HAP-1 (cell line): ENCODE measurements around the gene CSF2.
"Not testable (repeated sequence)": the region's sequence is repeated elsewhere in the genome, so short reads cannot be mapped to it uniquely, and the experiment has no call there.

ENCODE experiments used
- DNase-seq, 2 experiments: peaks; one replicate each; pipeline ENCODE4 v3.0.0-alpha.2; 2016 to 2020; ENCODE audit warnings: low spot score in 2 of 2
- H3K27me3 ChIP-seq: fragments of 250-450 bp; sonication (Bioruptor Pico); 2 replicates; pipeline ENCODE4 v1.5.1; 2020; ENCODE audit warnings: low read depth, mild to moderate bottlenecking, moderate library complexity
- H3K36me3 ChIP-seq: fragments of 250-450 bp; sonication (Bioruptor Pico); replicated peaks from 2 replicates; pipeline ENCODE4 v1.5.1; 2020; ENCODE audit warnings: mild to moderate bottlenecking
- H3K4me1 ChIP-seq: fragments of 250-450 bp; sonication (Bioruptor Pico); 2 replicates; pipeline ENCODE4 v1.5.1; 2020; ENCODE audit warnings: mild to moderate bottlenecking
- H3K4me3 ChIP-seq: fragments of 250-450 bp; sonication (Bioruptor Pico); 2 replicates; pipeline ENCODE4 v1.5.1; 2020; ENCODE audit warnings: mild to moderate bottlenecking, moderate library complexity
- H3K9me3 ChIP-seq: fragments of 250-450 bp; sonication (Bioruptor Pico); 2 replicates; pipeline ENCODE4 v1.5.1; 2020; ENCODE audit warnings: mild to moderate bottlenecking, moderate library complexity
- in situ Hi-C: fragments of 300-500 bp; cut with MboI; formaldehyde crosslinking; loops from 3 replicates; pipeline ENCODE4 v1.14.3; 2020; ENCODE audit warnings: low sequenced_read_pairs, inconsistent platforms, mixed read lengths

The CSF2 gene

DNA sequence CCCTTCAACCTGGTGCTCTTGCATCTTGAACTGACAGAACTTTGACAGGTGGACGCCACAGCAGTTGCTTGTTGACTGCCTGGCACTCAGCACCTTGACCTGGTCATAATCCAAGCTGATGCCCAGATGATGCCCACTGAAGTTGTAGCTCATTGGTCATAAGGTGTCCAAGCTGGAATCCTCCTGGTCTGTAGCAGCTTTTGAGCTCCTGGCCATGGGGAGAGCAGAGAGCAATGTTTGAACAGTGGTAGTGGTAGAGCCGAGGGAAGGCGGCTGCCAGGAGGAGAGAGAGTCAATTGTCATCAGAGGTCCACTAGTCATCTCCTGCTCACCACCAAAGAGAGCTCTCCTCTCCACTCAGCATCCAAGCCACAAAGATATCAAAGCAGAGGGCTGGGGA is 23.3 kb downstream of the CSF2 start:
- no peak overlapping the region for H3K4me3 ChIP-seq
- no peaks in the 10 kb centered on the region for H3K9me3 ChIP-seq
- H3K36me3 ChIP-seq = no peaks in the 10 kb centered on the region
- H3K27me3 ChIP-seq = no peaks in the 10 kb centered on the region
- in situ Hi-C loops = no loop called here
- DNase-seq = no peak
- no peaks in the 10 kb centered on the region for H3K4me1 ChIP-seq

DNA sequence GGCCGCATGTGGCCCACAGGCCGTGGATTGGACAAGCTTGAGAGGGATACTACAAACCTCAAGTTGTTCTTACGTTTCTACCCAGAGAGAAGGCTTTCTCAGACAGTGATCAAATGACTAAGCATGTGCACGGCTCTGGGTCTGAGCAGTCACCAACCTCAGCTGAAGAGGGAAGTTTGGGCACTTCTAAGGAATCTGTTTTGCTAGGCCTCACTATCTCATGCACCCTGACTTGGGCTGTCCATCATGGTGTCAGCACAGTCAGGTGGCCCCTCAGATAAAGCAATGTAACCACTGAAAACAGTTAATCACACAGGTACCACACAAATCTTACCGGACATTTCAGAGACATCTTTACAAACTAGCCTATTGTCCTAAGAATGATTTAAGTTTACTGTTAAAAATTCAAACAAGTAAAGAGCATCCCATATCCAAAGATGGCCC is 24.6 kb downstream of the CSF2 start:
- H3K9me3 ChIP-seq = no peaks in the 10 kb centered on the region
- no peaks in the 10 kb centered on the region for H3K36me3 ChIP-seq
- no peak overlapping the region for H3K4me3 ChIP-seq
- H3K27me3 ChIP-seq = no peaks in the 10 kb centered on the region
- in situ Hi-C loops = no loop called here
- H3K4me1 ChIP-seq = no peaks in the 10 kb centered on the region
- DNase-seq = no peak

DNA sequence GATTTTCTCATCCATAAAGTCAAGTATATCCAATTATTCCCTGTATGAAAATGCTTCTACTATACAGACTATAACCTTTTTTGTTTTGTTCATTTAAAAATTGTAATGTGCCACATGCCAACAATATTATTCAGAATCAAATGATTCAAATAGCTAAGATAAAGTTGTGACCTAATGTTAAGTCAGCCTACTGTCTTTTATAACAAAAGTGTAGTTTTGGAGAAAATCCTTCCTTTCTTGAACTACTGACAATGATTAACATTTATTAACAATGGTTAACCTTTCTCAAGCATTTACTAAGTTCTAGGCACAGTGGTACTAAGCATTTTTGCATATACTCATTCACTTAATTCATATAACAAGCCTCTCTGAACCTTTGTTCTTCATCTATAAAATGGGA is 25.0 kb downstream of the CSF2 start:
- Histone ChIP-seq H3K36me3 (no peaks in the 10 kb centered on the region), H3K27me3 (no peaks in the 10 kb centered on the region), H3K9me3 (no peaks in the 10 kb centered on the region), H3K4me3 (no peak overlapping the region), H3K4me1 (no peaks in the 10 kb centered on the region)
- in situ Hi-C loops = no loop called here
- DNase-seq = no peak

DNA sequence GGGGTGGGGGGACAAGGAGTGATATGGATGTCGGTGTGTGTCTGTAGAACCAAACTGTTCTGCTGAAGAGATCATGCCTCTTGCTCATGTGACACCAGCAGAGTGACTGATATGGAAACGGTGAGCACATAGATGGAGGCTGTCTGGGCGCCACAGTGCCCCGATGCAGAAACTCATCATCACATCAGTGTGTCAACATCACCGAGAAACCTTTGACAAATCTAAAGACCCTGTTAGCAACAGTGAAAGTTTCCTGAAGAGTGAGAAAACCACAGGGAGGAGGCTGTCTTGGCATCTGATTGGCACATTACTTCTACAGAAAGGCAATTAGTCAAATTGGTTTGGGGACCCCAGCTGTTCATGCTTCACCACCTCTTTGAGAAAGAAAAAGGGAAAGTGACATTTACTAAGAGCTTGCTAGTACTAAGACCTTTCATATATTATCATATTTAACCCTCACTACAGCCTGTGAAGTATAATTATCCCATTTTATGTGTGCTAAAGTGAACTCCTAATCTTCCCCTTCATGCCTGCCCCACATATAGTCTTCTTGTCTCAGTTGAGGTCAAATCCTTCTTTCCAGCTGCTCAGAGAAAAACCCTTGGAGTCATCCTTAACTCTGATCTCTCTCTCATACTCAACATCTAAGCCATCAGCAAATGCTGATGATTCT is 25.6 kb downstream of the CSF2 start:
- Histone ChIP-seq H3K4me1 (no peaks in the 10 kb centered on the region), H3K4me3 (no peak overlapping the region), H3K9me3 (no peaks in the 10 kb centered on the region), H3K27me3 (no peaks in the 10 kb centered on the region), H3K36me3 (no peaks in the 10 kb centered on the region)
- in situ Hi-C loops = no loop called here
- no peak for DNase-seq

DNA sequence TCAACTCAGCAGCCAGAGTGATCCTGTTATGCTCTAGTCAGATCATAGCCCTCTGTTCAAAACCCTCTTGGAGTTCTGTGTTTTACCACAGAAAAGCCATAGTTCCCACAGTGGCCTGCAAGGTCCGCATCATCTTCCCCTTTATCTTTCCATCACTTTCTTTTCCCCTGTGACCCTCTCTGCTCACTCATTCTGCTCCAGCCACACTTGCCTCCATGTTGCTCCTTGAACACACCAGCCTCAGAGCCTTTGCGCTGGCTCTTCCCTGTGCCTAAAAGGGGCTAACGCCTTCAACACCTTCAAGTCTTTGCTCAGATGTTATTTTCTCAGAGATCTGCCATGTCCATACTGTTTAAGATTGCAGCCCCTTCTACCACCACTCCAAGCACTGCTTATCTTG is 26.3 kb downstream of the CSF2 start:
- DNase-seq = no peak
- in situ Hi-C loops = no loop called here
- Histone ChIP-seq H3K4me3 (no peak overlapping the region), H3K4me1 (no peaks in the 10 kb centered on the region), H3K36me3 (no peaks in the 10 kb centered on the region), H3K27me3 (no peaks in the 10 kb centered on the region), H3K9me3 (no peaks in the 10 kb centered on the region)

DNA sequence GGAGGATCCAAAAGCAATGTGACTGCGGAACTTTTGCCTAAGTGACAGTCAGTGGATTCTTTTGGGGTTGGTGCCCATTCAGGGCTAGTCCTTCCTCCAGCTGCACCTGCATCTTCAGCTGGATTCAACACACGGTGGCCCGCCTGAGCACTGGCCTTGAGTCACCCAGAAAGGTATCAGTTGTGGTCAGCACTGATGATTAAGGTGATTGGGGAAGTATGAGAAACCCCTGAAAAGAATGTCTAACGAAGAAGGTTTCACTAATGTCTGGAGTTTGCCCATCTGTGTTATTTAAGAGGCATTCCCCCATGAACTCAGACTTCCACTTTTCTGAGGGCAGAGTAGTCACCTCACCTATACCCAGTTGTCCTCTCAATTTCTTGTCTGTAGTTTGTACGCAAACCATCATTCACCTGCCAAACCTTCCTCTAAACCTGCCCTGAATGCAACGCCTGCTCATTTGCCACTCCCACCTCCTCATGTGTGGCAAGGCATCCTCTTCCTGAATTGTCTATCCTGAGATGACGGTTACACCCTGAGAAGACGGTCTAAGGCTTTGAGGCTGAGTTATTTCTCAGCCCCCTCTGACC is 27.2 kb downstream of the CSF2 start:
- DNase-seq = no peak
- Histone ChIP-seq H3K9me3 (no peaks in the 10 kb centered on the region), H3K36me3 (no peaks in the 10 kb centered on the region), H3K4me3 (no peak overlapping the region), H3K27me3 (no peaks in the 10 kb centered on the region), H3K4me1 (no peaks in the 10 kb centered on the region)
- in situ Hi-C loops = no loop called here

DNA sequence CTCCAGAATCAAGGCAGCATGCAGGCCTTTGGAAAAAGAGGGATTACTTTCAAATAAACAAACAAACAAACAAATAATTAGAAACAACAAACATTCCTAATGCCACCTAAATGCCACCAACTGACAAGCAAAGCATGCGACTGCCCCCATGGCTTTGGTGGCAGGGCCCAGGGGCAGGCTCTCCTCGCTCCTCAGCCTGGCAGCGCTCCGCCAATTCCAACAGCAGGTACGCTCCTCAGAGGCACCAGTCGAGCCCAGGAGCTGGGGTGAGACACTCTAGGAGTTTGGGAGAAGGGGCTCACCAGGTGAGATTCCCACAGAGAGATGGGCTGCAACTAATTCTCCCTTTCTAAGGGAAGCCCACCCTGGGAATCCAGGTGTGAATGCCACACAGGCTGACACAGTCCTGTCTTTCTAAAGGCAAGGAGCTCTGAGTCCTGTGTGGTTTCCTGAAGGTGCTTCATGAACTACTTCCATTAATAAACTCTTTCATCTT is 27.8 kb downstream of the CSF2 start:
- Histone ChIP-seq H3K36me3 (no peaks in the 10 kb centered on the region), H3K9me3 (no peaks in the 10 kb centered on the region), H3K4me1 (no peaks in the 10 kb centered on the region), H3K27me3 (no peaks in the 10 kb centered on the region), H3K4me3 (no peak overlapping the region)
- no peak for DNase-seq
- in situ Hi-C loops = no loop called here

DNA sequence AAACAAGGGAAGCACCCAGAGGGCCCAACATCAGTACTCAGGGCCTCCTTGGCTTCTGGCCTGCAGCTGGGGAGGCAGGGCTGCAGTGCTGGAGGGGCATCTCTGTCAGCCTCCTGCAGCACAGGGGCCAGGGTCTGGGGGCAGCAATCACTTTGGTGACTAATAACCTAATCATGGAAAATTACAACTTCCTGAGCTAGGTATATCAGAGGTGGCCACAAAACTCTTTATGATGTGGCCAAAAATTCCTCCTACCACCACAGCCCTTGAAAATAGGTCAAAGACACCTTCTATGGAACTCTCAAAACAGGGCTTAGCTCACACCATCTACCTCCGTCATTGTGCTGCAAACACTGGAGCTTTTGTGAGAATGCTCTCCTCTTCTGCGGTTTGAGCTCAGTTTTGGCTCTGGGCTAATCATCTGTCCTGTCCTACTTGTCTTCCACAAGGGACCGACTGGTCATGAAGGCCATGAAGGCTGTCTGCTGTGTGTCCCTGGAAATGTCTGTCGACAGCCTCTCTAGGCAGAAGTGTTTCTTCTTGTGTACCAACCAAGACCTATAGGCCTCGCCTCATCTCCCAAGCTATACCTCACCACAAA is 28.6 kb downstream of the CSF2 start:
- Histone ChIP-seq H3K4me1 (no peaks in the 10 kb centered on the region), H3K9me3 (no peaks in the 10 kb centered on the region), H3K36me3 (no peaks in the 10 kb centered on the region), H3K27me3 (no peaks in the 10 kb centered on the region), H3K4me3 (no peak overlapping the region)
- no peak for DNase-seq
- in situ Hi-C loops = no loop called here

DNA sequence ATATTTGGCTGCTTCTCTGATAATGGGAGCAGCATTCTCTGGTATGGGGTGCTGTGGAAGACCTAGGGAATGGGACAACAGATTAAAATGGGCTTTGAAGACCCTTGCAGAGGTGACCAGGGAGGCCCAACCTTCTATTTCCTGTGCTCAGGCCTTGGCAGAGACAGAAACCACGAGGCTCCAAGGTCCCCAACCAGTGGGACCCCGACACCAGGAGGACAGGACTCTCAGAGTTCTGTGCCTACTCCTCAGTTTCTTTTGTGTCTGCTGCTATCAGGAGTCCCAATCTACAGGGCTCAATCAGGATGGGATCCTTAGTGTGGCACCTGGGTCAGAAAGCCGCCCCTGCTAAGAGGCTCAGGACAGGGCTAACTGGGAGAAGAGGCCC is 29.3 kb downstream of the CSF2 start:
- DNase-seq = no peak
- no peaks in the 10 kb centered on the region for H3K9me3 ChIP-seq
- H3K27me3 ChIP-seq = no peaks in the 10 kb centered on the region
- in situ Hi-C loops = no loop called here
- H3K36me3 ChIP-seq = no peaks in the 10 kb centered on the region
- no peaks in the 10 kb centered on the region for H3K4me1 ChIP-seq
- no peak overlapping the region for H3K4me3 ChIP-seq

DNA sequence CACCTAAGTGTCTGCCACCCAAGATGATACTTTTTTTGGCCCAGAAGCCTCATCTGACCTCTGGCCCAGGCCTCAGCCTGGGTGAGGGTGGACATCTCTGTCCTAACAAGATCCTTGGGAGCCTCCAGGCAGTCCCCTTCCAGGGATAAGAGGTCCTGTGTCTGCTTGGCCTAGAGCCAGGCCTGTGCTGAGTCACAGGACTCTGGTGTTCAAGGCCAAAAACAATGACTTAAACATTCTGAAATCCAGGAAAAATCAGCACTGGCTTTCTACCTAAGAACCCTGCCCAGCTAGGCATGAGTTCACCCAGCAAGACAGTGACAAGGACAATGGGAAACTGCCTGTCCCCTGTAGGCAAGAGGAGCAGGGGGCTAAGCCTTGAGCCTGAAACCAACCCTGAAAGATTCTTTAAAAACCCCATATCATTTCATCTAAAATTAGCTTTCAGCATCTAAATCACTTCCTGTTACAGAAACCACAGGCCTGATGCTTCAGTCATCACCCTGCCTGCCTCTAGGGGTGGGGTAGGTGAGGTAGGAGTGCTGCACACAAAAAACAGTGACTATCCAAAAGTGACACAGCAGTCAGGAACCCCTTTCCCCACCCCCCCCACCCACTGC is 29.9 kb downstream of the CSF2 start:
- H3K4me3 ChIP-seq = no peak overlapping the region
- in situ Hi-C loops = no loop called here
- no peaks in the 10 kb centered on the region for H3K9me3 ChIP-seq

DNA sequence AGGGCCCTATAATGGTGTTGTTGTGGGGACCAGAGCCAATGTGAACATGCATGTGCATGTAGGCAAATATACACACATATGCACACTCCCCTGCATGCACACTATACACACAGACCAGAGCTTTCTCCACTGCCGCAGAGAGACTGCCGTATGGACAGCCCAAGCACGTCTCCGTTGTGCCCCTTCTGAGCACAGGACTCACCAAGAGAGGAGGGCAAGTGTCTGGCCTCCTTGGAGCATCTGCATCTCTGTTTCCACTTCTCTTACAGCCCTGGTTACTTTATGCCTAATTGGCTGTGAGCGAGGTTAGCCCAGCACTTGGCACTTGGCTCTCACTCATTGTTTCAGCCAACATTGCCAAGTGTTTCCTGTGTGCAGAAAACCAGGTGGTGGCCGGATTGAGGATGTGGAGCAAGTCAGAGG is 30.4 kb downstream of the CSF2 start:
- in situ Hi-C loops = no loop called here
- Histone ChIP-seq H3K36me3 (no peaks in the 10 kb centered on the region), H3K9me3 (no peaks in the 10 kb centered on the region), H3K4me1 (no peaks in the 10 kb centered on the region), H3K4me3 (no peak overlapping the region), H3K27me3 (no peaks in the 10 kb centered on the region)
- DNase-seq = no peak

More for the DNA sequence above, 29.9 kb downstream of the CSF2 start:
- DNase-seq = no peak
- Histone ChIP-seq H3K4me1 (no peaks in the 10 kb centered on the region), H3K36me3 (no peaks in the 10 kb centered on the region), H3K27me3 (no peaks in the 10 kb centered on the region)

DNA sequence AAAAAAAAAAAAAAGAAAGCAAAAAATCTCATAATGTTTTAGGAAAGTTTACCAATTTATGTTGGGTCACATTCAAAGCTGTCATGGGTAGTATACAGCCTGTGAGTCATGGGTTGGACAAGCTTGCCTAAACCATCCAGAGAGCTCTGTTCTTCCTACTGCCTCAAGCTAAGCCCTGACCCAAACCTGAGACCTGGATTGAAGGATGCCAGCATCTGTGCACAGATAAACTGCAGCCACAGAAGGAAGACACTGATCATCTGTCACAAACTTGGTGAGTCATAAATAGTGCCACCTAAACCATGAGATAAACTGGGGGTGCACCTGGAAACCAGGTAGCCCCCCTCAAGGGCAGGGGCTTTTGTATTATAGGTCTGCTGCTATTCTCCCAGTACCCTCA is 31.0 kb downstream of the CSF2 start:
- no peak overlapping the region for H3K4me3 ChIP-seq
- no peaks in the 10 kb centered on the region for H3K4me1 ChIP-seq
- DNase-seq = no peak
- no peaks in the 10 kb centered on the region for H3K27me3 ChIP-seq
- no peaks in the 10 kb centered on the region for H3K36me3 ChIP-seq
- H3K9me3 ChIP-seq = no peaks in the 10 kb centered on the region
- in situ Hi-C loops = no loop called here

DNA sequence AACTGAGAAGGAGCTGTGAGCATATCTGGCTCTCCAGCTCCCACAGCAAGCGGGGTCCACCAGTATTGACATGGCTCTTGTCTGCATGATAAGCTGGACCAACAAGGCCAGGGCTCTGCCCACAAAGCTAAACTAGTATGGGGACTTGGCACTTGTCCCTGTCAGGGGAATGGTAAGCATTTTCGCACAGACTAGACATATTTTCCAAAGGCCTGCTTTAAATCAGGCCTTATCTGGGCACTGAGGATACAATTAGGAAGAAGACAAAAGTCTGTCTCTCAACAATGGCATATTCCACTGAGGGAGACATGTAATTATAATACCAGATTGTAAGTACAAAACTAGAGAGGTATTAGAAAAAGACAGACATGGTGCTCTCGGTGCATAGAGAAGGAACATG is 32.1 kb downstream of the CSF2 start:
- DNase-seq = no peak
- in situ Hi-C loops = no loop called here
- H3K27me3 ChIP-seq = no peaks in the 10 kb centered on the region
- no peaks in the 10 kb centered on the region for H3K4me1 ChIP-seq
- no peaks in the 10 kb centered on the region for H3K36me3 ChIP-seq
- H3K9me3 ChIP-seq = no peaks in the 10 kb centered on the region
- H3K4me3 ChIP-seq = no peak overlapping the region

DNA sequence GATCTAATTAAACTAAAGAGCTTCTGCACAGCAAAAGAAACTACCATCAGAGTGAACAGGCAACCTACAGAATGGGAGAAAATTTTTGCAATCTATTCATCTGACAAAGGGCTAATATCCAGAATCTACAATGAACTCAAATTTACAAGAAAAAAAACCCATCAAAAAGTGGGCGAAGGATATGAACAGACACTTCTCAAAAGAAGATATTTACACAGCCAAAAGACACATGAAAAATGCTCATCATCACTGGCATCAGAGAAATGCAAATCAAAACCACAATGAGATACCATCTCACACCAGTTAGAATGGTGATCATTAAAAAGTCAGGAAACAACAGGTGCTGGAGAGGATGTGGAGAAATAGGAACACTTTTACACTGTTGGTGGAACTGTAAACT is 34.9 kb downstream of the CSF2 start:
- H3K4me1 ChIP-seq, H3K9me3 ChIP-seq, H3K4me3 ChIP-seq, H3K27me3 ChIP-seq, DNase-seq, H3K36me3 ChIP-seq, in situ Hi-C loops: not testable (repeated sequence)
